ENCODE measurements around the gene MAPKAPK2. TPM values are rescaled to one million over a fixed set of nuclear protein-coding genes. Genes with fewer than 3 reads are reported as not detected.
A peak's percentile ranks its signal among the peaks of the same experiment; 100 is the strongest.

The MAPKAPK2 gene
- total RNA-seq, 1 donor, result 31.0 TPM

DNA sequence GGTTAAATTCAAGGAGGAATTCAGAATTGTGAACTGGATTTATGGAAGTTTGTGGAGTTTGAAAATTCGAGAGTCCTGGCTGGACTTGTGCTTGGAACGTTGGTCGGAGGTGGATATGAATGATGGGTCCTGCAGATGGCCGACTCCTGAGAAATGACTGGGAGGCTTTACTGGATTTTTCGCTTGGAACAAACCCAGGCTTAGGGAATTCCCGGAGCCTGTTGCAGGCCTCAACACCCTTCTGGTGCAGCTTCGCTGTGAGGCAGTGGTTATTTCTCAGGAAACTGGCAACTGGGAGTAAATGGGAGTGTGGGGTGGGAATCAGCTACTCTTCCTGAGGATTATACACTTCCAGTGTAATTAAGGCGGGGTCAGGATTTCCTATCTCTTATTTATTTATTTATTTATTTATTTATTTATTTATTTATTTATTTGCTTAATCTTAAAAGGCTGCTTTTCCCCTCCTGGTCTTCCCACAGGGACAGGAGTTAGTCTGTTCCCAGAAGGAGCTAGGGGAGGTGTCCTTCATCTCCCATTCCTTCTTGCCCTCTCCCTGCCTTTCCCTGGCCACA is 21.1 kb downstream of the MAPKAPK2 start:
- H3K4me3 ChIP-seq (ENCODE audit: low read depth, low read length), result peak overlapping the region; percentile 22
- TF ChIP-seq, protein P1, sequence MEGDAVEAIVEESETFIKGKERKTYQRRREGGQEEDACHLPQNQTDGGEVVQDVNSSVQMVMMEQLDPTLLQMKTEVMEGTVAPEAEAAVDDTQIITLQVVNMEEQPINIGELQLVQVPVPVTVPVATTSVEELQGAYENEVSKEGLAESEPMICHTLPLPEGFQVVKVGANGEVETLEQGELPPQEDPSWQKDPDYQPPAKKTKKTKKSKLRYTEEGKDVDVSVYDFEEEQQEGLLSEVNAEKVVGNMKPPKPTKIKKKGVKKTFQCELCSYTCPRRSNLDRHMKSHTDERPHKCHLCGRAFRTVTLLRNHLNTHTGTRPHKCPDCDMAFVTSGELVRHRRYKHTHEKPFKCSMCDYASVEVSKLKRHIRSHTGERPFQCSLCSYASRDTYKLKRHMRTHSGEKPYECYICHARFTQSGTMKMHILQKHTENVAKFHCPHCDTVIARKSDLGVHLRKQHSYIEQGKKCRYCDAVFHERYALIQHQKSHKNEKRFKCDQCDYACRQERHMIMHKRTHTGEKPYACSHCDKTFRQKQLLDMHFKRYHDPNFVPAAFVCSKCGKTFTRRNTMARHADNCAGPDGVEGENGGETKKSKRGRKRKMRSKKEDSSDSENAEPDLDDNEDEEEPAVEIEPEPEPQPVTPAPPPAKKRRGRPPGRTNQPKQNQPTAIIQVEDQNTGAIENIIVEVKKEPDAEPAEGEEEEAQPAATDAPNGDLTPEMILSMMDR (IDR thresholded peaks at IDR 0.05; ENCODE audit: insufficient read depth, low read length), result no peak
- DNase-seq (ENCODE audit: low read depth), result peak; percentile 71

- TF ChIP-seq, protein P1 (IDR thresholded peaks at IDR 0.05; ENCODE audit: insufficient read depth, low read length), result no peak
- peak overlapping the region; percentile 22 for H3K4me3 ChIP-seq (ENCODE audit: low read depth, low read length)
- DNase-seq (ENCODE audit: low read depth), result peak; percentile 94
Observed at GRCh38 chr1:206706298-206706791, 21.6 kb downstream of the MAPKAPK2 start.

DNA sequence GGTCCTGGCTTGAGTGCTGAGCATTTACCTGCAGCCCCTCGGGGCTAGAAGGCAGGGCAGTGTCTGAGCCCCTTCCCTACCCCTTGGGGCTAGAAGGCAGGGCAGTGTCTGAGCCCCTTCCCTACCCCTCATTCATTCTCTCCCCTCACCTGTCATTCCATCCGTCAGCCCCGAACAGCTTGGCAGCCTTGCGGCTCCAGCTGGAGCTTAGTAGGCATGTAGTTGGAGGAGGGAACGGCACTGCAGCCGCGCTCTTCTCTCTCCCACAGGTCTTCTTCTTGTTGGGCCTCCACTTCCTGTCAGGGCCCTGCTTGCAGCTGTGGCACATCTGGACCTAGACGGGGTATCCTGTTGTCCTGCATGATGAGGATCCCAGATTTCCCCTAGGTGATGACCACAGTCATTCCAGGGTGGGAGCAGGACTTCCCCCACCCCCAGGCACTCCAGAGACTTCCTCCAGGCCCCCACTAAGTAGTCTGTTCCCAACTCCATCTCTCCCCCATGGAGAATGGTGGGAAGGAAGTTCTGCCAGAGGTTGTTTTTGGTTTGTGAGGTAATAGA is 22.2 kb downstream of the MAPKAPK2 start:
- H3K4me3 ChIP-seq (ENCODE audit: low read depth, low read length), result no peak overlapping the region
- TF ChIP-seq, protein P1 (IDR thresholded peaks at IDR 0.05; ENCODE audit: insufficient read depth, low read length), result no peak
- no peak for DNase-seq (ENCODE audit: low read depth)

DNA sequence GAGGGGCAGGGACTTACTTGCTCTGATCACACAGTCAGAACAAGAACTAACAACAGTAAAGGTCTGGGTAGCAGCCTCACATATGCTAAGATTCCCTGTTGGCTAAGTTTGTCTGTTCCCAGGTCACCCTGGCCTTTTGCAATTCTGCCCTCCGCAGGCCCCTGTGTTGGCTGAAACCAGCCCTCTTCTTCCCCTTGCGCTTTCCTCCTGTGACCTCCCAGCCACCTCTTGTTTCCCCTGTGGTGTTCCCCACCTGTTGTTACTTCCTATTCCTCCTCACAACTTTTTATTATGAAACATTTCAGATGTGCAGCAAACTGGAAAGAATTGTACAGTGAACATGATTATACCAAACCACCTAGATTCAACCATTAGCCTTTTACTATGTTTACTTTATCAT is 23.4 kb downstream of the MAPKAPK2 start:
- H3K4me3 ChIP-seq (ENCODE audit: low read depth, low read length), result no peak overlapping the region
- DNase-seq (ENCODE audit: low read depth), result no peak
- TF ChIP-seq, protein P1 (IDR thresholded peaks at IDR 0.05; ENCODE audit: insufficient read depth, low read length), result no peak

- no peak for DNase-seq (ENCODE audit: low read depth)
- no peak overlapping the region for H3K4me3 ChIP-seq (ENCODE audit: low read depth, low read length)
- TF ChIP-seq, protein P1 (IDR thresholded peaks at IDR 0.05; ENCODE audit: insufficient read depth, low read length), result no peak
Observed at GRCh38 chr1:206708882-206709281, 24.2 kb downstream of the MAPKAPK2 start.

GRCh38 chr1:206709322-206709721 is 24.6 kb downstream of the MAPKAPK2 start:
- H3K4me3 ChIP-seq (ENCODE audit: low read depth, low read length), result no peak overlapping the region
- DNase-seq (ENCODE audit: low read depth), result peak; percentile 26
- TF ChIP-seq, protein P1 (IDR thresholded peaks at IDR 0.05; ENCODE audit: insufficient read depth, low read length), result no peak

All from fibroblast of the aortic adventitia (primary cell).